HEK293T (cell line): ENCODE results near the gene KRTAP4-9.

Experiments
- ARNT ChIP-seq: fragments of 450-650 bp; IDR thresholded peaks from 2 replicates; pipeline ENCODE4 v1.6.1; 2017; ENCODE audit warnings: mild to moderate bottlenecking
- BHLHE40 ChIP-seq: fragments of 450-650 bp; IDR thresholded peaks from 2 replicates; pipeline ENCODE4 v1.6.1; 2016; ENCODE audit warnings: mild to moderate bottlenecking, moderate library complexity, borderline replicate concordance
- ELF4 ChIP-seq: fragments of 450-650 bp; IDR thresholded peaks from 2 replicates; pipeline ENCODE4 v1.6.1; 2017; ENCODE audit warnings: antibody characterized with exemption
- FOXA1 ChIP-seq: fragments of 450-650 bp; IDR thresholded peaks from 2 replicates; pipeline ENCODE4 v1.6.1; 2016; ENCODE audit warnings: mild to moderate bottlenecking
- FOXM1 ChIP-seq: fragments of 450-650 bp; IDR thresholded peaks from 2 replicates; pipeline ENCODE4 v1.6.1; 2017; ENCODE audit warnings: mild to moderate bottlenecking, borderline replicate concordance
- L3MBTL2 ChIP-seq: fragments of 450-650 bp; conservative IDR thresholded peaks from 2 replicates; pipeline ENCODE4 v1.6.1; 2016; ENCODE audit warnings: mild to moderate bottlenecking
- SP1 ChIP-seq: fragments of 450-650 bp; IDR thresholded peaks from 2 replicates; pipeline ENCODE4 v1.6.1; 2017
- SUZ12 ChIP-seq: fragments of 450-650 bp; IDR thresholded peaks from 2 replicates; pipeline ENCODE4 v1.6.1; 2016; ENCODE audit warnings: mild to moderate bottlenecking
- TARDBP ChIP-seq: fragments of 450-650 bp; IDR thresholded peaks from 2 replicates; pipeline ENCODE4 v1.6.1; 2016
- TF ChIP-seq, protein P1 (sequence below): fragments of 450-650 bp; IDR thresholded peaks from 2 replicates; pipeline ENCODE4 v1.6.1; 2016

DNA sequence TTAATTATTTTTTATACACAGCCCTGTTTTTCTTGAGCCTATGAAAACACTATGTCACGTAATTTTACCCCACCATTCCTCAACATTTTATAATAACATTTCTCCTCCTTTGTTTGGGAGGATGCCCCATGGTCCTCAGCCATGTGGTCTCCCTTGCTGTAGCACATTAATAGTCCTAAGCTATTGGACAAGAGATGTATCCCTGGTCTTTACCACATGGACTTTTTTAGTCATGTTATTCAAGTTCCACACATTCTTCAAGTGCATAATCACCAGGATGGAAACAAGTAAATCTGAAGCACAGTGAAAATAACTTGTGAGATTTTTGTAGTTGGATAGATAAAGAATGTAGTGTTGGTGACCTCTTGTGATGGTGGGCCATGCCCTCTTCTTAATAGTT lies 43.2 kb upstream of the KRTAP4-9 start:
- no peak for TF ChIP-seq FOXM1
- TF ChIP-seq, protein P1, sequence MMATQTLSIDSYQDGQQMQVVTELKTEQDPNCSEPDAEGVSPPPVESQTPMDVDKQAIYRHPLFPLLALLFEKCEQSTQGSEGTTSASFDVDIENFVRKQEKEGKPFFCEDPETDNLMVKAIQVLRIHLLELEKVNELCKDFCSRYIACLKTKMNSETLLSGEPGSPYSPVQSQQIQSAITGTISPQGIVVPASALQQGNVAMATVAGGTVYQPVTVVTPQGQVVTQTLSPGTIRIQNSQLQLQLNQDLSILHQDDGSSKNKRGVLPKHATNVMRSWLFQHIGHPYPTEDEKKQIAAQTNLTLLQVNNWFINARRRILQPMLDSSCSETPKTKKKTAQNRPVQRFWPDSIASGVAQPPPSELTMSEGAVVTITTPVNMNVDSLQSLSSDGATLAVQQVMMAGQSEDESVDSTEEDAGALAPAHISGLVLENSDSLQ = no peak
- no peak for TF ChIP-seq SP1
- no peak for TF ChIP-seq FOXA1
- no peak for TF ChIP-seq L3MBTL2
- no peak for TF ChIP-seq TARDBP
- no peak for TF ChIP-seq SUZ12
- no peak for TF ChIP-seq ARNT
- TF ChIP-seq ELF4 = no peak
- TF ChIP-seq BHLHE40 = no peak
